T follicular helper cell (primary cell): ENCODE measurements around the gene PDE10A.

Experiments
- DNase-seq: peaks from one replicate; pipeline ENCODE4 v3.0.0-alpha.2; 2020; ENCODE audit warnings: low read depth
- total RNA-seq, 2 experiments: gene quantifications; one replicate each; lab custom pipeline; 2026; lab: John Stamatoyannopoulos, UW

Gene PDE10A
- 0.04 to 0.12 reads per million in 2 experiments for total RNA-seq

DNA sequence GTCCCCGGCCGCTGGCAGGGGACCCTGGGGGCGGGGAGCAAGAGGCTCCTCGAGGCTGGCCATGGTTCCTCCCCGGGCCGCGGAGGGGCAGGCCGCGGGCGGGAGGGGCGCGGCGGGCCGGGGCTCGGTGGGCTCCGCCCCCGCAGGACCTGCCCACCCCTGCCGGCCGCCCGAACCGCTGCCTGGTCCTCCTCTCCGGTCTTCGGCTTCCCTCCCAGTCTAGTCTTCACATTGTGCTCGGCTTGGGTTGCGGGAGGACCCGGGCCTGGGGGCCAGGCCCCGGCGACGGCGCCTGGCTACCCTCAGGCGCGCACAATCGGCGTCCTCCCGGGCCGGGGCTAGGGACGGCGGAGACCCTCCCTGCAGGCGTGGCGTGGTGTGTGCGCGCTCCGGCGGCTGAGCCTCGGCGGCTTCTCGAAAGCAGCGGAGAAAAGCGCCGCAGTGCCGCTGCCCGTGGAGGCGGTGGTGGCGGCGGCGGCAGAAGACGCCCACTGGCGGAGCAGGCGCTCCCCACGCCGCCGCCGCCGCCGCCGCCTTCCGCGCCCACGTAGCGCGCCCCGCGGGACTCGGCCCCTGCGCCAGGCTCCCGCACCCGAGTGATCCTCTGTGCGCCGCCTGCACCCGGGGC lies at the start of gene PDE10A:
PDE10A (minus strand) TSS at position 493 of the 628 bp plus-strand sequence; CDS start at position 63, 430 bp downstream.
- no peak for DNase-seq

DNA sequence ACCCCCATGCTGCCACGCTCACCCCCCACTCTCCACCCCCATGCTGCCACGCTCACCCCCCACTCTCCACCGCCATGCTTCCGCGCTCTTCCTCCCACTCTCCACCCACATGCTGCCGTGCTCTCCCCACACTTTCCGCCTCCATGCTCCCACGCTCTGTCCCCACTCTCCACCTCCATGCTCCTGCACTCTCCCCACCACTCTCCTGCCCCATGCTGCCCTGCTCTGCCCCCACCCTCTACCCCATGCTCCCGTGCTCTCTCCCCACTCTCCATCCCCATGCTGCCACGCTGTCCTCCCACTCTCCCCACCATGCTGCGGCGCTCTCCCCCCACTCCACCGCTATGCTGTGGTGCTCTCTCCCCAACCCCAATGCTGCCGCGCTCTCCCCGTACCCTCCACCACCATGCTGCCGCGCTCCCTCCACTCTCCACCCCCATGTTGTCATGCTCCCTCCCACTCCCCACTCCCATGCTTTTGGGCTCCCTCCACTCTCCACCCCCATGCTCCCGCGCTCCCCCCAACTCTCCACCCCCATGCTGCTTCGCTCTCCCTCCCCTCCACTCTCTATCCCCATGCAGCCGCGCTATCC lies 46.0 kb upstream of the PDE10A start:
- no peak for DNase-seq

DNA sequence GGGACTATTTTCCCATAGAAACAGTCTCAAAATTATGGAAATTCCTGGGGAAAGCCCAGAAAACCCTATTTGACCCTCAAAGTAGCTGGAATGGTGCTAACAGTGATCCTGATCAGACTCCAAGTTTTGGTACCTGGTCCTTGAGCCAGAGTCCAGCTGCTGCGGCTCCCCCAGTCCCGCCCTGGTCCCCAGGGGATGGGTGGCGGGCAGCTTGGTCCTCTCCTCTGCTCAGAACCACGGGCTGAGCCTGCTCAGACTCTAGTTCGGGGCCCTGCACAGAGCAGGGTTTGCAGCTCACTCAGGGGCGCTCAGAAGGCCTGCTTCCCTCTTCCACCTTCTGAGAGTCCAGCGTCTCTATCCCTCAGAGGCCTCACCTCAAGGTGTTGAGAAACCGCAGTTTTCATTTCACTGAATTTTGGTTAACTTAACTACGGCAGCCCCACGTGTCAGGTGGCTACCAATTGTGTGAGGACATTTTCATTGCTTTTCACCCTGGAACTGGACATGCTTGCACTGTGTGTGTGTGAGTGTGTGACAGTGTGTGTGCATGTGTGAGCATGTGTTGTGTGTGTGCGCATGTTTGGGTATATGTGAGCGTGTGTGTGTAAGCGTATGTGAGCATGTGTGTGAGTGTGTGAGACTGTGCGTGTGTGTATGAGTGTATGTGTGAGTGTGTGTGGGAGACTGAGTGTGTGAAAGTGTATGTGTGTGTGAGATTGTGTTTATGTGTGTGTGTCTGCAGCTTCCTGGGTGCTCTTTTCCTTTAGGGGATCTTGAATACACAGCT lies 44.2 kb upstream of the PDE10A start:
- no peak for DNase-seq

DNA sequence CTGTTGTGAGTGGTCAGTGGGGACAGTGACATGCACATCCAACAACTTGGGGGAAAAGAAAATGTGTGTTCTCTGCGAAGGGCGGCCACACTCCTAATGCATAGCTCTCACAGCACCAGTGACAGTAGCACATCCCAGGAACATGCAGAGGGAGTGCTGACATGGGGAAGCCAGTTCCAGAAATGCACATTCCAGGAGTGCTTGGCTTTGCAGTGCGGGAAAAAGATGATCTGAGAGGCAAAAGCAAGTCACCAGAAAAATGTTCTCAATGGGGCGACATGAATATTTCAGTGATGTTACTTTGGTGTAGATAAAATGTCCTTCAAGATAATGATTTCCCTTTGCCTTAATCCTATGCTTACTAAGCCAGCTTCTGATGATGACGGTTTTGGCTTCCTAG lies 42.9 kb upstream of the PDE10A start:
- no peak for DNase-seq

DNA sequence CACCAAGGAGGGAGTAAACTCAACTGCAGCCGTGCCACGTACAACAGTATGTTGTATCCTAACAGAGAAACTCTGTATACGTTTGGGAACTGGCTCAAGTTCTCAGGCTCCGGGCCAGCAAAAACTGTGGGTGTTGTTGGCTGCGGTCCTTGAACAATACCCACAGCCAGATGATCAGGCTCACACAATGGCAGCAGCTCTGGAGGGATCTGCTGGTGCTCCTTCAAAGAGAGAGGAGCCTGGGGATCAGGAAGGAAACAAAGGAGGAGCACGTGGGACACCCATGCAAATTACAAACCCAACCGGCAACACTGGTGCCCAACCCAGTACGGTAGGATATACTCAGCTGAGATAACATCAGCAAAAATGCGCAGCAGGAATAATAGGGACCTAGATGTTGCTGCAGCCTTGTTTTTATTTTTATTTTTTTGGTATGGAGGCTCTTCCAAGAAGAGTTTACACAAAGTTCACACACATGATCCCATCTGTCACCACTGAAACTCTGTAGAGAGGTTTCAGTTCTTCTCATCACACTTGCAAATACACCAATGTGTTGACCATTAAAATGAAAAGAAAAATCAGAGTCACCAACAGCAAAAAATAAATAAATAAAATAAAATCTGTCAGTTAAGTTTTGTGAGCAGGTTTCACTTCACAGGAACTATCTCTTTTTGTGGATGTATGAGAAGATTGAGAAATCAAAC lies 41.2 kb upstream of the PDE10A start:
- no peak for DNase-seq

DNA sequence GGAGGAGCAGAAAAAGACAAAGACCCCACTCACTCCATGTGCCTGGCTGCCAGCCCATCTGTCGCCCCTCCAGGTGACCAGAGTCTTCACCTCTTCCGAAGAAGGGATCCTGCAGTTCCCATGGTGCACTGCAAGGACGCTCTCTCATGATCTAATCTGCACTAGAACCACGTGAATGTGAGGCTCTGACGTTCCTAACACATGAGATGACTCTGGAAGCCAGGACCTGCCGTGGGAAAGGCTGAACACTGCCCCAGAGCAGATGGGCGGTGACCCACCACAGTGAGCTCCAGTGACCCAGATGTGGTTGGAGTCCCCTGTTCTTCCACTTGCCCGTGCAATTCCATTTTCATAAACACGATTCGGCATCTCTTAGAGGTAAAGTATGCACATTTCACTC lies 39.6 kb upstream of the PDE10A start:
- no peak for DNase-seq

DNA sequence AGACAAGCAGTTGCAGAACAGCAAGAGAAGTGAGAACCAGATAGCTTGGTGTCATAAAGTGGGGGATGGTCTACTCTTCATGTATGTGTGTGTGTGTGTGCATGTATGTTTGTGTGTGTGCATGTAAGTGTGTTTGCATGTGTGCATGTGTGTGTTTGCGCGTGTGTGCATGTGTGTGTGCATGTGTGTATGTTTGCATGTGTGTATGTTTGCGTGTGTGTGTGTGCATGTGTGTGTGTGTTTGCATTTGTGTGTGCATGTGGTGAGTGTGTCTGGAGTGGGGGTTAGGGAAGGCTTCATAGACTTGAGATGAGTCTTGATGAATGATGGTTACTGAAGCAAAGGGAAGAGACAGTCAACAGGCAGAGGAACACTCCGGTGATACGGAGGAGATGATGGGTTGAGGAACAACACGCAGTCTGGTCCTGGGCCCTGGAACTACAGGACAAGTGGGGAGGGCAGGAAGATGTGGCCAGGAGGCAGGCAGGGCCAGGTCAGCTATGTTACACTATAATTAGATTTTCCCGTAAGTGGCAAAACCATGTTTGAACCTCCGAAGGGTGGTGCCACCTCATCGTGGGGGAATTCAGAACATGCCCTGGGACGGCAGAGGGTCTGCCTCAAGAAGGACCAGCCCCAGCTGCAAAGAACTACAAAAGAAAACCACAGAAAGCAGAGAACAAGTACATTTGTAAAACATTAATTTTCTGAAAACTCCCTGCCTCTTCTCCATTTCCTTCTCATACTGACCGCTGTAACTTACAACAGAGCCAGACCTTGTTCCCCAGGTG lies 38.7 kb upstream of the PDE10A start:
- DNase-seq, result no peak

DNA sequence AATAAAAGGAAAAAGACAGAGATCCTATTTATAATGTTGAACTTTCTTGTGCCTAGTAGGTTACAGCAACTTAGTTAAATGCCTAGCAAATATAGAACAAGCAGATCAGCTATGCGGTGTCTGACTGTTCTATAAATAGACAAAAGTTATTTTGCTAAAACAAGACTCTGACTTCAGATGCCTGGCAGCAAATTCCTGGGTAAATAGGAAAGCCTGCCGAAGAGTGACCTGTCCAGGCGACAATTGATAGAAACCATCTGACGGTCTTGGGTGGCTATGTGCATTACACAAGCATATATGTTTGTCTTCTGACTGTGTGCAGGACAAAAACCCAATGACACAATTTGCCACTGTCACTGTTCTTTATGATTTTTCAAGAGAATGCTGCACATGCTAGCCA lies 38.0 kb upstream of the PDE10A start:
- DNase-seq, result no peak

DNA sequence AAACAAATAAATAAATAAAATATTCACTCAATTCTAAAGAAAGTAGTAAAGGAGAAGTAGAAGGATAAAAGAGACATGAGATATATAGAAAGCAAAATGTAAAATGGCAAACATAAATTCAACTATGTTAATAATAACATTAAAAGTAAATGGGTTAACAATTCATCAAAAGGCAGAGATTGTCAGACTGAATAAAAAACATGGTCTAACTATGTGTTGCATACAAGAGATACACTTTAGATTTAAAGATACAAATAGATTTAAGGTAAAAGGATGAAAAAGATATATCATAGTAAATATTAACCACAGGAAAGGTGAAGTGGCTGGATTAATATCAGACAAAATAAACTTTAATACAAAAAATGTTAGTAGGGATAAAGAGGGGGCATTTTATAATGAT lies 35.8 kb upstream of the PDE10A start:
- DNase-seq, result no peak

DNA sequence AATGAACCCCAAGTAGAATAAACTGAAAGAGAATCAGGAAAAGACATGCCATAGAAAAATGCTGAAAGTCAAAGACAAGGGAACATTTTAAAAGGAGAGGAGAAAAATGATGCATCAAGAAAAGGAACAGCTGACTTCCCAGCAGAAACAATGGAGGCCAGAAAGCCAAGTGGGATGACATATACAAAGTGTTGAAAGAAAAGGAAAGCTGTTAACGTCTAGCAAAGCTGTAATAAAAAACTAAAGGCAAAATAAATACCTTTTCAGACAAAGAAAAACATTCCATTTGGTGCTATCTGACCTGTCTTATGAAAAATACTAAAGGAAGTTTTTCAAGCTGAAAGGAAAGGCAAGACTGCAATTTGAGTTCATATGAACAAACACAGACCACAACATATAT lies 34.1 kb upstream of the PDE10A start:
- DNase-seq, result no peak

DNA sequence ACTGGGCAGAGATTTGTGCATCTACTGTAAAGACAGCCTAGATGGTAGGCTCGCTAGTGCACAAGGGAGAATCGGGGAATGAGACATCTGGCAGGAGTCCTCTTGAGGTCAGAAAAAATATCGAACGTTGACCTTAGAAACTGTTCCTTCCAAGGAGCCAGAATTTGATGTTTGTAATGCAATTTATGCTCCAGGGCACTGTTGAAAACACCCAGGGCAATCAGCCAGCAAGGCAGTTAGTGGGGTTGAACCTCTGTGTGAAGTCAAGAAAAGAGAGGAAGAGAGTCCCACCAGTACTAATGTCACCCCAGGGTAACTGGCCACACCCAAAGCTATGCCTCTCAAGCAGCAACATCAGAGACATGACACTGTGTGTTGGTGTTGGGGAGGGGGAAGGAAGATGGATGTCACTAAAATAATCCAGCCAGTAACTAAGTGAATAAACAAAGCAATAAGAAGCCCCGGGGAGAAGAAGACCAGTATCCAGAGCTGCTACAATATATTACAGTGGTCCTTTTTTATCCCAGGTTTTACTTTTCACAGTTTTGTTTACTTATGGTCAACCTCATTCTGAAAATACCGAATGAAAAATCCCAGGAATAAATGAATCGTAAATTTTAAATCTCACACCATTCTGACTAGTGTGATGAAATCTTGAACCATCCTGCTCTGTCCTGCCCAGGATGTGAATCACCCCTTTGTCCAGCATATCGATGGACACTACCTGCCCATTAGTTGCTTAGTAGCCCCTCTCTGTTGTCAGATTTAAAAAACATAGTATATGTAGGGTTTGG lies 32.9 kb upstream of the PDE10A start:
- DNase-seq, result no peak

DNA sequence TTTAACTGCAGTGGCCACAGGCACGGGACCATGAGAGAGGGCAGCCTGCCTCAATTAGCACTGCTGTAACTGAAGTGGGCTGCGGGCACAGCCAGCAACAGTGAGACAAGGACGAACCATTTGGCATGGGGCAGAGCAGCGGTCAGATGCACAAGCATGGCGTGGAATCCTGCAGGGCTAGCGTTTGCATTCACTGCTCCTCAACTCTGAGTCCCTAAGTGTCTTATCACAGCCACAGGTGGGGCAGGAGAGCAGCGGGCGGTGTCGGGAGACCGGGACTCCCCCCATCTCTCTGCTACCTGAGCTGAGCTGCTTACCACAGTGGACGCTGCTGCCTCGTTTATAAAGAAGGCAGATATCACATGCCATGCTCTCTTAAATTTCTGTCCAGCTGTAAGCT lies 31.3 kb upstream of the PDE10A start:
- no peak for DNase-seq

DNA sequence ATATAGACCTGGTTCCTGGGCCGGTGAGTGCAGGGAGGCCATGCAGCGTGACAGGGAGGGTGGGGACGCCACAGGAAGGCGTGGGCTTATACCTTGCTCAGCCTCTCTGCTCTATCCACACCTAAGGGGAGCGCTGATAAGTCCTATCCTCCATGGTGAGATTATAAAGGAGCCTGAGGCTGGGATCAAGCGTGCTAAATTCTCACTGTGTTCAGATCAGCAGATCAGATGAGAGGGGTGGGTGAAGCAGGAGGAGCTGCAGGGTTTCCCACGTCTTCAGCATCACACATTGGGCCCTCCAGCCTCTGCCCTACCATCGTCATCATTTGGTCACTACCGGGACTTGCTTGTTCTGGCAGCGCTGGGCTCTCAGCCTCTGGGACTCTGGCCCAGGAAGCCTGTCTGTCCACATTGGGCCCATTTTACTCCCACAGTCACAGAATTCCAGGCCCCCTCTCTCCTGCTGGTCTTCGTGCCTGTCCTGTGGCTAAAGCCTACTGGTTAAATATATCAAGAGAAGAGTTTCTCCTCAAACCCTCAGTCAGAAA lies 29.1 kb upstream of the PDE10A start:
- no peak for DNase-seq

DNA sequence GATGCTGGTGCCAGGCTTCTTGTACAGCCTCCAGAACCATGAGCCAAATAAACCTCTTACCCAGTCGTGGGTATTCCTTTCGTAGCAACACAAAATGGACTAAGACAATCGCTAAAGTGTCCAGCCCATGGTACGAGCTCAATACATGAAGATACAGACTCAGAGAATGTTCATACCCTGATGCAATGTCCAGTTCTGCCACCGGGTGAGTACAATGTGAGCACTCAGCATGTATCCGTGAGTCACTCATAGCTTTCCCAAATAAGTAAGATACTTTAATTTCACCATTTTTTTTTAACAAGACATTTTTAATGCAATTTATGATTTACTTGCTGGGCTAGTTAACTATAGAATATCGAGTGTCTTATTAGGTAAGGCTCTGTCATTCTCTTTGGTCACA lies 26.7 kb upstream of the PDE10A start:
- no peak for DNase-seq

DNA sequence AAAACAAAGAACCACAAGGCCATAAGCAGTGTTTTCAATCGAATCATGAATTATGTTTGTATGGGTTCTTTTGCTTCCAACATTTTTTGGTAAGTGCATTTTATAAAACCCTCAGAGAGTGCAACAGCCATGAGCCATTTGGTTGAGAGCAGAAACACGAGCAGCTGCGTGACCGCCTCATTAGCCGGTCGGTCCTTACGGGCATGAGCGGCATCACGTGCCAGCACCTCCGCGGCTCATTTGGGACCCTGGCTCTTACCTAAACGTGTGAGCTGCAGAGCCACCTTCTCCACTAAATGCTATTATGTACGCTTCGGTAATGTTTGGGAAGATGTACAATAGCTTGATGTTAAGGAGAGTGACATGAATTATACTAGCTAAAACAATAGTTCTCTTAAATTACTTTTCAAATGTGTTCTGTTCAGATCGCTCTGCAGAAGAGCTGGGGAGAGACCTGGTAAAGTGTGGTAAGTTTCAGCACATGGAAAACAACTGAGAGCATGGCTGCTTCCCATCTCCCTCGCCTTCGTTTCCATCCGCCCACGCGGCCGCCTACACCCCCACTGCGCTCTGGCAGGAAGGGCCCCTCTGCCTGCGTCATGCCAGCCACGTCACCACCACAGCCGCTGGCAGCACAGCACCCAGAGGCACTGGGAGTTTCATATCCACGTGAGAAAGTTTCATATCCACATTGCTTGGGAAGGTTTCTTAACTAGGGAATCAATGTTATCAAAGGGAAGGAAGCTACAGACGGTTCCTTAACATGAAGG lies 23.7 kb upstream of the PDE10A start:
- DNase-seq, result no peak

DNA sequence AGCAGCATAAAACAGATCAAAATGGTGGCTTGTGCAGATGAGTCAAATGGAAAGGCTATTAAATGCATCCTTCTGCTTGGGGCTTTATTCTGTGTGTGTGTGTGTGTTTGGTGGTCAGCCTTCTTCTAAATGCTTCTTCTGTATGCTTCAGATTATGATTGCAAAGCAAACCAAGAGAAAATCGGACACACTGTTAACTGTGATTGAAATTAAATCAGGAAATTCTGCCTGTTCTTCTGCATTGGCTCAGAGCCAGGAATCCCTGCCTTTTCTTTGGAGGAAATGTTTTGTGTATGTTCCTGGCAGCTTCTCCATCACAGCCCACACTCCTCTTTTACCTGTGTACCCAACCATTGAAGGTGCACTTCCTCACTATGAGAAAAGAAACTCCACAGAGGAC lies 22.3 kb upstream of the PDE10A start:
- DNase-seq, result no peak

DNA sequence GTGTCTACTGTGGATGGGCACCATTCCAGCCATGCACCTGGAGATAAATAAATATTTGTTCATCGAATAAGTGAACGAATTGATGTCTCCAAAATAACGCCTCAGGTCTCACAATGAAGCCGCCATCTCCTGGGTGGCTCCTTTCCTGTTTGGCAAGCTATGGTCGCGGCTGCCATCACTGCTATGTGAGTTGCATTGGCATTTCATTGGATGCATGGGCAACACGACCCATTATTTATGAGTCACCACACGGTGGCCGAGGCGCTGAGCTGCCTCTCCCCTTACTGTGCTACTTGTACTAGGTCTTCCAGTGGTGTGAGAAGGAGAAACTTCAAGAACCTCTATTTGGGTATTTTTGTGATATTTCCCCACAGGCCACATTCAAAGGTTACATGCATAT lies 21.3 kb upstream of the PDE10A start:
- DNase-seq, result no peak

DNA sequence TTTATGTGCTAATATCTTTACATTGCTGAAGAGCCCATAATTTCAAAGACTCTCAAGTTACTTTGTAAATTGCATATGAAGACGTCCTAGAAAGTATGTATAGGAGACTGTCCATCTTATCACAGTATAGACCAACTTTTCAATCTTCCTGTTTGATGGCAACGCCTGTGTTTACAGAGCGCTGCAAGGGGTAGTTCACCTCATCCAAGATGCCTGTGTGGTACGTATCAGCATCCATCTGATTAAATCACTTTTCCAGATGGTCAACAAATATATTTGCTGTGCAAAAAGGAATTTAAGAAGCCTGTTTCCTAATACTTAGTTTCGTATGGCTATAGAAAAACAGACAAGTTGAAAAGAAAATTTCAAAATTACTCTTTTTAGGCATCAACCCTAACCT lies 17.9 kb upstream of the PDE10A start:
- DNase-seq, result no peak

DNA sequence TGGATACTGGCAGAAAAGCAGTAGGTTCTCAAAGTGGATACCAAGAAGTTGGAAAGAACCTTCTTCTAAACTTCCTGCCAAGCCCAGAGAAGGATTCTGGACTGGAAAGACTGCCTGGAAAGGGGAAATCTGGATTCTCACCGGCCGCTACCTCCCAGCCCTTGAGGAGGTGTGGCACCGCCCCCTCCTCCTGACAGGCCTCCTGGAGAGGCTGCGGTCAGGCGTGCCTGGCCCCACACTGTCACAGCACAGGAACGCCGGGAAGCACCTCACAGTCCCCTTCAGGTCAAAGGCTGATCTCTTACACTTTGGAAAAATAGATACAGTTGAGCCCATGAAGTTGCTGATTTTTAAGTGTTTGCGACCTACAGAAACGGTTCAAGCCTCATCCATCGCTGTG lies 16.3 kb upstream of the PDE10A start:
- no peak for DNase-seq

DNA sequence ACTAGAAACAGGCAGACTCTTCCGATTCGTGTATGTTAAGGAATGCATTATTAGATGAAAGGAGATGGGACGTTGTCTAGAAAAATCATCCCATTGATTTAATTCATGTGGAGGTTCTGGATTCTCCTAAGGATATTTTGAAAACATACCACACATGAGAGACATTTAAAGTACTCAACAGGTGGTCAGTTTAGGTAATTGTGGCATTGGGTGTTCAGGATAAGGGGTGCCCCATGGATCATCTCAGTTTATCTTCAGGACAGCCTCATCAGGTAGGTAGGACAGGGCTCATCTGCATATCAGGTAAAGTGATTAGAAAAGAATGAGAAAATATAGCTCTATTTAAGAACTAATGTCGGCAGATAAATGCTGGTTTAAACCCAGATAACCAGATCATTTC lies 15.9 kb upstream of the PDE10A start:
- DNase-seq, result no peak
